ENCODE data around the gene CELF5. TPM values are rescaled to one million over a fixed set of nuclear protein-coding genes. Genes with fewer than 3 reads are reported as not detected.

The CELF5 gene
- total and polyA plus RNA-seq, 9 of the 15 experiments (the other 6 are each of a cell fraction or from before 2014, with no cell fraction given), result 0.01 to 0.56 (median 0.22) TPM

DNA sequence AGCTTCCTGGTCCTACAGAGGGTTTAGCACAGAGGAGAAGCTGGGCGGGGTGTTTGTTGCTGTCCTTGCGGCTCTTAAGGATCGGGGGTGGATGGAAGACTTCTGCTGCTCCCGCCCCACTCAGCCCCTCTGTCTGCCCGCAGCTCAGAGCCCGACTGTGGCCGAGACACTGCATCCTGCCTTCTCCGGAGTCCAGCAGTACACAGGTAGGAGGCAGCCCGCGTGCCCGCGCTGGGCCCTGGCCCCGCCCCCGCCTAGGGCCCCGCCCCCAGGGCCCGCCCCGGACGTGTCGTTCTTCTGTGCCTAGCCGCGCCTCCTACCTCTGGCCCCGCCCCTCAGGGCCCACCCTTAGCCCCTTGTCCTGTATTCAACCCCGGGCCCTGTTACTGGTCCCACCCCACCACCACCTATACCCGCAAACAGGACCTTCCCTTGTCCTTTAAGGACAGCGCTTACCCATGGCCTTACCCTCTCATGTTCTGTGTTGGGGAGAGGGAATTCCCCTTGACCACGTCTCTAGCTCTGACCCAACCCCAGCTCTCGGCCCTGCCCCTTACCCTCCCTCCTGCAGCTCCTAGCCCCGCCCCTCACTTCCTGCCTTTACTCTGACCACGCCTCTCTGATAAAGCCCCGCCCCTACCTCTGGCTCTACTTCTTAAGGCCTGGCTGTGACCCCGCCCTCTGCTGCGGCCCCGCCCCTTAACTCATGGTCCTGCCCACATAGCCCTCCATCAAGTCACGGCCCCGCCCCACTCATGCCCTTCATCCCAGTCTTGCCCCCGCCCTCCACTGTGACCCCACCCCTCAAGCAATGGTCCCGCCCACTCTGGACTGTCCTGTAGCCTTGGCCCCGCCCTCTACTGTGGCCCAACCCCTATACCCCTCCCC is 60.5 kb downstream of the CELF5 start:
- Histone ChIP-seq H4K20me1 (replicated peaks; ENCODE audit: control insufficient read depth, insufficient read depth, low read length) (no peaks in the 10 kb centered on the region; the same call in 1 of the 2 replicates), H3K9ac (ENCODE audit: insufficient read depth in 1 of 2, low read depth in 2 of 2, low read length in 2 of 2) (peak overlapping the region; percentile 54 to 79), H3K79me2 (ENCODE audit: control insufficient read depth, insufficient read depth, low read length) (no peaks in the 10 kb centered on the region), H2AFZ (ENCODE audit: low read depth, low read length) (peak overlapping the region; percentile 98), H3K4me3 (peak overlapping the region; percentile 43), H3K4me1 (replicated peaks in 1 of 2; ENCODE audit: control insufficient read depth in 2 of 2, insufficient read depth in 2 of 2, low read length in 2 of 2) (peaks cover 12 to 33% of the 10 kb centered on the region in 2 experiments), H3K36me3 (ENCODE audit: control insufficient read depth, insufficient read depth, low read length) (no peaks in the 10 kb centered on the region), H3K4me2 (ENCODE audit: insufficient read depth, low read length) (peak overlapping the region; percentile 87), H3K9me3 (replicated peaks; ENCODE audit: control insufficient read depth, insufficient read depth, low read depth, low read length) (no peaks in the 10 kb centered on the region), H3K9me1 (ENCODE audit: control insufficient read depth, insufficient read depth, low read length) (no peaks in the 10 kb centered on the region), H3K27ac (ENCODE audit: extremely low read depth, low read depth, low read length) (peak overlapping the region; percentile 85), H3K27me3 (ENCODE audit: control insufficient read depth in 2 of 2, insufficient read depth in 2 of 2, low read length in 2 of 2) (peaks cover 11 to 26% of the 10 kb centered on the region in 2 experiments; a peak in 3 of 5 replicates)
- in situ Hi-C loops (cut with MboI) (no loop called here), intact Hi-C loops (cut with micrococcal nuclease) (no loop called here)
- DNase-seq (ENCODE audit: extremely low read depth in 1 of 4, low spot score in 3 of 4) (peak; percentile 89 to 99 (median 93)), FAIRE-seq (peak; percentile 99), ATAC-seq (peak; percentile 94)
- CTCF ChIA-PET (ENCODE audit: low intra/inter-chr PET ratio), result no interaction called here
- 2% methylated on average over 22 of the region's 38 CpGs for WGBS (ENCODE audit: insufficient coverage, low coverage, missing lambda C conversion rate)
- BruUV-seq (replicated peaks), result no TSS peak
- POLR2A ChIA-PET, result interaction anchor here (0.5 to 1.5 kb wide), 9 partner anchors 9 to 797 kb away, joined by 3 to 16 read pairs (median 3); no protein-coding TSS in a partner anchor
- peak; percentile 44; the same call in 1 of the 2 replicates for TF ChIP-seq MBD2 (IDR thresholded peaks at IDR 0.05; ENCODE audit: borderline replicate concordance, low read depth)
- TF ChIP-seq, protein P1, sequence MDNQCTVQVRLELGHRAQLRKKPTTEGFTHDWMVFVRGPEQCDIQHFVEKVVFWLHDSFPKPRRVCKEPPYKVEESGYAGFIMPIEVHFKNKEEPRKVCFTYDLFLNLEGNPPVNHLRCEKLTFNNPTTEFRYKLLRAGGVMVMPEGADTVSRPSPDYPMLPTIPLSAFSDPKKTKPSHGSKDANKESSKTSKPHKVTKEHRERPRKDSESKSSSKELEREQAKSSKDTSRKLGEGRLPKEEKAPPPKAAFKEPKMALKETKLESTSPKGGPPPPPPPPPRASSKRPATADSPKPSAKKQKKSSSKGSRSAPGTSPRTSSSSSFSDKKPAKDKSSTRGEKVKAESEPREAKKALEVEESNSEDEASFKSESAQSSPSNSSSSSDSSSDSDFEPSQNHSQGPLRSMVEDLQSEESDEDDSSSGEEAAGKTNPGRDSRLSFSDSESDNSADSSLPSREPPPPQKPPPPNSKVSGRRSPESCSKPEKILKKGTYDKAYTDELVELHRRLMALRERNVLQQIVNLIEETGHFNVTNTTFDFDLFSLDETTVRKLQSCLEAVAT (IDR thresholded peaks at IDR 0.05), result peak in 1 of 2 experiments; percentile 24; a peak in 1 of 4 replicates
- no peak for TF ChIP-seq SLC30A9 (CRISPR knock-in tag; IDR thresholded peaks at IDR 0.05)
- TF ChIP-seq TAF1 (IDR thresholded peaks at IDR 0.05; ENCODE audit: control insufficient read depth, extremely low read depth, insufficient read depth, low read length, severe bottlenecking), result peak; percentile 55
- no peak for TF ChIP-seq PRMT5 (CRISPR knock-in tag; IDR thresholded peaks at IDR 0.05)
- TF ChIP-seq, protein P2, sequence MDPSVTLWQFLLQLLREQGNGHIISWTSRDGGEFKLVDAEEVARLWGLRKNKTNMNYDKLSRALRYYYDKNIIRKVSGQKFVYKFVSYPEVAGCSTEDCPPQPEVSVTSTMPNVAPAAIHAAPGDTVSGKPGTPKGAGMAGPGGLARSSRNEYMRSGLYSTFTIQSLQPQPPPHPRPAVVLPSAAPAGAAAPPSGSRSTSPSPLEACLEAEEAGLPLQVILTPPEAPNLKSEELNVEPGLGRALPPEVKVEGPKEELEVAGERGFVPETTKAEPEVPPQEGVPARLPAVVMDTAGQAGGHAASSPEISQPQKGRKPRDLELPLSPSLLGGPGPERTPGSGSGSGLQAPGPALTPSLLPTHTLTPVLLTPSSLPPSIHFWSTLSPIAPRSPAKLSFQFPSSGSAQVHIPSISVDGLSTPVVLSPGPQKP (CRISPR knock-in tag; IDR thresholded peaks at IDR 0.05), result no peak
- peak; percentile 53; the same call in 1 of the 2 replicates for TF ChIP-seq ELF1 (tag; IDR thresholded peaks at IDR 0.05)
- TF ChIP-seq POLR2AphosphoS5 (IDR thresholded peaks at IDR 0.05; ENCODE audit: control insufficient read depth, insufficient read depth, low read depth, low read length), result peak; percentile 38; the same call in 1 of the 2 replicates
- peak; percentile 27; the same call in 1 of the 2 replicates for TF ChIP-seq CREM (IDR thresholded peaks at IDR 0.05; ENCODE audit: low read depth)
- TF ChIP-seq ZBTB7A (IDR thresholded peaks at IDR 0.05; ENCODE audit: borderline replicate concordance, control insufficient read depth, low read depth, low read length), result peak; percentile 63; the same call in 1 of the 2 replicates
- TF ChIP-seq, protein P3, sequence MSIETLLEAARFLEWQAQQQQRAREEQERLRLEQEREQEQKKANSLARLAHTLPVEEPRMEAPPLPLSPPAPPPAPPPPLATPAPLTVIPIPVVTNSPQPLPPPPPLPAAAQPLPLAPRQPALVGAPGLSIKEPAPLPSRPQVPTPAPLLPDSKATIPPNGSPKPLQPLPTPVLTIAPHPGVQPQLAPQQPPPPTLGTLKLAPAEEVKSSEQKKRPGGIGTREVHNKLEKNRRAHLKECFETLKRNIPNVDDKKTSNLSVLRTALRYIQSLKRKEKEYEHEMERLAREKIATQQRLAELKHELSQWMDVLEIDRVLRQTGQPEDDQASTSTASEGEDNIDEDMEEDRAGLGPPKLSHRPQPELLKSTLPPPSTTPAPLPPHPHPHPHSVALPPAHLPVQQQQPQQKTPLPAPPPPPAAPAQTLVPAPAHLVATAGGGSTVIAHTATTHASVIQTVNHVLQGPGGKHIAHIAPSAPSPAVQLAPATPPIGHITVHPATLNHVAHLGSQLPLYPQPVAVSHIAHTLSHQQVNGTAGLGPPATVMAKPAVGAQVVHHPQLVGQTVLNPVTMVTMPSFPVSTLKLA (conservative IDR thresholded peaks at IDR 0.05), result peak in 1 of 2 experiments; percentile 59; a peak in 2 of 4 replicates
- peak; percentile 89 for TF ChIP-seq SP1 (CRISPR knock-in tag; IDR thresholded peaks at IDR 0.05)
- TF ChIP-seq CREB1 (IDR thresholded peaks at IDR 0.05), result no peak; the same call in 1 of the 2 replicates
- TF ChIP-seq CREB1 (CRISPR knock-in tag; IDR thresholded peaks at IDR 0.05), result peak; percentile 66
- TF ChIP-seq, protein P4, sequence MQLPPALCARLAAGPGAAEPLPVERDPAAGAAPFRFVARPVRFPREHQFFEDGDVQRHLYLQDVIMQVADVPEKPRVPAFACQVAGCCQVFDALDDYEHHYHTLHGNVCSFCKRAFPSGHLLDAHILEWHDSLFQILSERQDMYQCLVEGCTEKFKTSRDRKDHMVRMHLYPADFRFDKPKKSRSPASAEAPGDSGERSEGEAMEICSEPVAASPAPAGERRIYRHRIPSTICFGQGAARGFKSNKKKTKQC (CRISPR knock-in tag; IDR thresholded peaks at IDR 0.05), result no peak
- TF ChIP-seq TAF9B (IDR thresholded peaks at IDR 0.05; ENCODE audit: partially characterized antibody), result no peak

All from K562 (cell line).